GM21381 (cell line): ENCODE measurements around the gene PLEKHA8.
A peak's percentile ranks its signal among the peaks of the same experiment; 100 is the strongest.

Experiments used
- ATAC-seq: cut with Tn5 transposase; IDR thresholded peaks from one replicate; pipeline ENCODE4 v1.9.1; 2021; ENCODE audit warnings: mild to moderate bottlenecking, moderate library complexity; ENCODE audit not compliant: unreplicated experiment

The PLEKHA8 gene

DNA sequence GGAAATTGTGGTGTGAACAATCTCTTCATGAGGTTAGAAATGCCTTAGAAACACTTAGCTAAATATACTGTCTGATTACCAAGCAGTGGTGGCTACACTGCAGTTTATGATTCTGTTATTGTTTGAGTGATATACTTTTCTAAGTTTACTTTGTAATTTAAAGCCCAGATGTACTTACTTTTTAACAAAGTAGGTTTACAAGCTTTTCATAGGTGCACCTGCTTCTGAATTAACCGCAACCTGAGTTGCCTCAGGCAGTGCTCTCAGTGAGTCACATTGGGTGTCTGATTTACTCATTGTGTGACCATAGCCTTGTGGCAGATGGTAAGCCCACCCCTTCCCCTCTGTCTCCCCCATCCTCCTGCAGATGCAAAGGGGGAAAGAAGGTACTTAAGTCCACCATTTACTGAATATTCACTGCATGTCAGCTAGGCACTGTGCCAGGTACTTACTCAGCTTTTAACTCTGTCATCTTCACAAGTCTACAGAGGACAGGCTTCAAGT, 115.6 kb downstream of the PLEKHA8 start:
- ATAC-seq, result no peak

GRCh38 chr7:30144657-30145306, 116.6 kb downstream of the PLEKHA8 start:
- no peak for ATAC-seq

- no peak for ATAC-seq
These were observed 117.3 kb downstream of the PLEKHA8 start for GRCh38 chr7:30145426-30145970.

DNA sequence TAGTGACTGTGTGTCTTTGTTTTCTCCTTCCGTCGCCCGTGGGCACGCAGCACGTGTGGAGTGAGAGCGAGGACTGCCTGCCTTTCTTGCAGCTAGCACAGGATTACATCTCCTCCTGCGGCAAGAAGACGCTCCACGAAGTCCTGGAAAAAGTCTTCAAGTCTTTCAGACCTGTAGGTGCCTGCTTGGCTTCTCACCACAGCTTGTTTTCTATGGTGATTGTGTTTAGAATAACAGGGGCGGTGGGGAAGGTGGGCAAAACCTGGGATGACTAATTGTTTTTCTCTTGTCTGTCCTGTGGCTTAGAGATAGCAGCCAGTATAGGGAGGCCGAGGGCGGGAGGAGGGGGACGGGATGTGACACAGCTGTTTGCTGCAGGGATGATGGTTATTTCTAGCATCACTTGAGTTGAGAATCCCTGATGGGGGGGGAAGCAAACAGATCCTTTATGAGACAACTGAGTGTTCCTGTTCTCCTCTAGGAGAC, 118.0 kb downstream of the PLEKHA8 start:
- ATAC-seq, result no peak

- no peak for ATAC-seq
These were observed 119.0 kb downstream of the PLEKHA8 start for GRCh38 chr7:30147223-30147622.

- no peak for ATAC-seq
These were observed 119.6 kb downstream of the PLEKHA8 start for GRCh38 chr7:30147785-30148184.

- no peak for ATAC-seq
These were observed 120.2 kb downstream of the PLEKHA8 start for GRCh38 chr7:30148426-30148825.

DNA sequence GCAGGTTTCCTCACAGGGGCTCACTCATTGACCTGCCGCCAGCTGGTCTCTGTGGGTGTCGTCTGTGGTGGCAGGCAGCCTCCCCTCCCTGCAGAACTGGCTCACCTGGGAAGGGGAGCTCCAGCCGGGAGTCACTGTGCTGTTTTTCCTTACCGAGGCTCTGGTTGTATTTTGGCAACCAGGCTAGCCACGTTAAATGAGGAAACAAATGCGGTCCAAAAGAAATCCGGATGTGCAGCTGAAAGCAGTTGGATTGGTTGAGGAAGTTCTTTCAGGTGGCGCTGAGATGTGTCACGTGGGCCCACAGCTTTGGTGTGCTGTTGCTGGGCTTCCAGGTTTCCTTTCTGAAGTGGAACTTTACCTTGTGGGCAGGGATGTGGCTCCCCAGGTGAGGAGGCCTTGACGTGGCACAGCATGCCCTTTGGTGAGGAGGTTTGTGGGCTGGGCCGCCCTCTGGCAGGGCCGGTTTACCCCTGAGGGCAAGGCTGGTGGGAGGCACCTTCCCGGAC, 120.8 kb downstream of the PLEKHA8 start:
- no peak for ATAC-seq

GRCh38 chr7:30149640-30150272, 121.5 kb downstream of the PLEKHA8 start:
- no peak for ATAC-seq

GRCh38 chr7:30150711-30151110, 122.5 kb downstream of the PLEKHA8 start:
- ATAC-seq, result no peak

- no peak for ATAC-seq
These were observed 125.9 kb downstream of the PLEKHA8 start for GRCh38 chr7:30154111-30154587.

- ATAC-seq, result no peak
These were observed 127.3 kb downstream of the PLEKHA8 start for GRCh38 chr7:30155481-30155880.

DNA sequence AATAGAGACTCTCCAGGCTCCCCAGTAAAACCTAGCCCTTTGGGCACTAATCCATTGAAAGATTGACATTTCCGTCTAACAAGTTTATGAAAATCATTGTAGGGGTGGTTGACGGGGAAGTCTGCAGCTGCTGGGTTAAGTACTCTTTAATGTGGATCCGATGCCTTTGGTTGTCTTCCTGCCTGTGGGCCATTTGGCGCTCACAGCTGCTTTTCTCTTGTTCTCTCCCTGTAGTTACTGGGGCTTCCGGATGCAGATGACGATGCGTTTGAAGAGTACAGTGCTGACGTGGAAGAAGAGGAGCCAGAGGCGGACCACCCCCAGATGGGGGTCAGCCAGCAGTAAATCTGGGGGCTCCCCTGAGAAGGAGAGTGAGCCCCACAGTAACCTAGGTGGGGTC, 129.0 kb downstream of the PLEKHA8 start:
- no peak for ATAC-seq

DNA sequence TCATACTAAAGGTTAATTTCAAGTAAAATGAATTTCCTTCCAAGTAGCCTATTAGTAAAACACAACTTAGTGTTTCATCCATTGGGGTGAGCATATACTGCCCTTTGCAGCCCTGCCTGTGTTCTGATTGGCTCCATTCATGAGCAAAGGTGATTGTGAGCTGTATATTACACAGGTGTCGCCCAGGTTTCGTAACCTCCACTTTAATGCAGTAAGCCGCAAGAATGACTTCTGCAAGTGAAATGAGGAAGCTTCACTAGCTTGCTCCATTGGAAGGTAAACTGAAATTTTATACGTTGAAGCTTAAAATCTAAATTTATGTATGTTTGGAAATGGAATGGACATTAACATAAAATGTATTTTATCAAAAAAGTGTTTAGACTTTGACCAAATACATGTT, 131.0 kb downstream of the PLEKHA8 start:
- no peak for ATAC-seq

- ATAC-seq, result no peak
These were observed 131.5 kb downstream of the PLEKHA8 start for GRCh38 chr7:30159698-30160143.

DNA sequence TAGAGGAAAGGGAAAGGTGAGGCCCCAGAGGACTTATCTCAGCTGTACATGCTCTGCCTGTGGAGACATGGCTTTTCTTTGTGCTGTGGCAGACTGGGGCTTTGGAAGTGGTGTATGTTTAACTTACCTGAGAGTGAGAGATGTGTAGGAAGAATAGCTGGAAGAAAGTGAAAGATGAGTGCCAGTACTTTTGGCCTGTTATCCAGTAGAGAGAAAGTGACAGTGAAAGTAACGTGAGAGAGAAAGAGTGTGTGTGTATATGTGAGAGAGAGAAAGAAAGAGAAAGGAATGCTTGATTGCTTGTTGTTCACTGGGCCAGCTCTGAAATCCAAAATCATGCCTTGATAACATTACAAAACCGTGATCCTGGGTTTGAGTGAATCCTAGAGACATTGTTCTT, 132.1 kb downstream of the PLEKHA8 start:
- ATAC-seq, result no peak

DNA sequence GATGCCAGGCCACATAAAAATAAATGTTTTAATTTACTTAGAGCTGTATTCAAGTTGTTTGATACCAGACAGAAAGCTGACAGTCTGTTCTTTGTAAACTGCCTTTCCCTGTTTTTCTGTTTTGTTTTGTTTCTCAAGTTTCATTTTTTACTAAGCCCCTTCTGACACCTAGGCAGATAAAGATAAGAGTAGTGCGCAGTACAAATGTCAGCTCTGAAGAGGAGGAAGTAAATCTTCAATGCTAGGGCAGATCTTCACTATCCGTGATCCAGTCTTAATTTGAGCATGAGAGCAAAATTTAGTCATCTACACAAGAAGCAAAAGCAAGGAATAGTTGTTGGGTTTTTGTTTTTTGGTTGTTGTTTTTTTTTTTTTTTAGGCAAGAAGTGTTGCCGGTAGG, 133.9 kb downstream of the PLEKHA8 start:
- ATAC-seq, result no peak

- ATAC-seq, result no peak
These were observed 134.5 kb downstream of the PLEKHA8 start for GRCh38 chr7:30162622-30163124.

DNA sequence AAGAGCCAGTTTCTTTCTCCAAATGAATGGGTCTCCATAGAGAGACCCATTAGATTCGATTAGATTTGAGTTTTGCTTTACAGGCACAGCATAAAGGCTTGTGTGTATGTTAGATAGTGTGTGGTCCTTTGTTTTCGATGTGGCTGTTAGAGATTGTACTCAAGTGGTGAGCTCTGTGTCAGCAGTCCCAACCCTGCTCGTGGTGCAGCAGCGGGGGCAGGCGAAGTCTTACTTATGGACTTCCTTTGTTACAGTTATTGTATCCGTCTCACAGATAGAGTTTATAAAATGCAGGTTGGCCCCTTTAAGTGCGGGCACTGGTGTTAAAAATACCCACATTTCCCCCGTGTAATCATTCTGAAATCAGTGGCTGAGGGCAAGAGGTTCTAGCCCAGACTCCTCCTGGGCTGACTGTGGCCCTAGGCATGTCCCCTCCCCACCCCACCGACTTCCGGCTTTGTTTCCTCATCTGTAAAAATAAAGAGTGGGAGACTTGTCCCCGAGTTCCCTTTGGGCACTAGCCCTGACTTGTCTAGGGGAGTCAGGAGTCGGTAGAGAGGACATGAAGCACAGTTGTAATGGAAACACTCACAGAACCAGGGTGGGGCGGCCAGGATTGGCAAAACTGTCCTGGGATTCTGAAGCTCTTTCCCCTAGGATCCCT, 135.2 kb downstream of the PLEKHA8 start:
- peak; percentile 51 for ATAC-seq

- ATAC-seq, result no peak
These were observed 136.4 kb downstream of the PLEKHA8 start for GRCh38 chr7:30164567-30164966.

DNA sequence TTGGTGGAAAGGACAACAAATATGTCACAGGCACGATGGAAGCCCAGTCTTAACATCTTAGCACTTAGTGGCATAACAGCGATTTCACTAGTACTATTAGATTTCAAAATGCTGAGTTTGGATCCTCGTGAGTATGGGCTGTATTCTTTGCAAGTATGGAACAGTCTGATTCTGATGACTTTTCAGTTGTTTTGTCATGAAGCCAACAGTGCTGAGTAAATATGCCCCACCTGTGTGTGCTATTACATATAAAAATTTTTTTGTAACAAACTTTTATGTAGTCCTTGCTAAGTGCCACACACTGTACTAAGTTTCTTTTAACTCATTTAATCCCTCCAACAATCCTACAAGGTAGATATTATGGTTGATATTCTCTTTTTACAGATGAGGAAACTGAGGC, 137.4 kb downstream of the PLEKHA8 start:
- no peak for ATAC-seq
